ENCODE results near the gene NFU1. TPM values are rescaled to one million over a fixed set of nuclear protein-coding genes. Genes with fewer than 3 reads are reported as not detected.

The NFU1 gene
- total RNA-seq, 4 donors from 2014 or later: 32.0 to 48.1 (median 40.9) TPM

GRCh38 chr2:69461404-69461803 is 24.2 kb upstream of the NFU1 start:
- Histone ChIP-seq H3K27ac (no peak overlapping the region), H3K36me3 (peaks cover 0 to 25% (median 0%) of the 10 kb centered on the region in 3 donors), H3K4me3 (no peak overlapping the region), H3K27me3 (no peaks in the 10 kb centered on the region), H3K4me1 (no peaks in the 10 kb centered on the region), H3K9me3 (no peaks in the 10 kb centered on the region)
- TF ChIP-seq EP300 (IDR thresholded peaks at IDR 0.05) (no peak), POLR2A (IDR thresholded peaks at IDR 0.05) (no peak)
- DNase-seq (ENCODE audit: low spot score in 2 of 2): no peak
- WGBS, 2 donors: 92 to 93% methylated on average over 6 of the region's 6 CpGs

GRCh38 chr2:69459936-69460335 is 22.7 kb upstream of the NFU1 start:
- no peak for DNase-seq (ENCODE audit: low spot score in 2 of 2)
- no peak for TF ChIP-seq CTCF (IDR thresholded peaks at IDR 0.05)
- no peak for TF ChIP-seq POLR2A (IDR thresholded peaks at IDR 0.05)
- no peak for TF ChIP-seq EP300 (IDR thresholded peaks at IDR 0.05)
- H3K27ac ChIP-seq: no peak overlapping the region
- H3K27me3 ChIP-seq: no peaks in the 10 kb centered on the region
- H3K9me3 ChIP-seq: no peaks in the 10 kb centered on the region
- H3K4me3 ChIP-seq: no peak overlapping the region
- 85 to 88% methylated on average over 4 of the region's 4 CpGs for WGBS, 2 donors
- H3K4me1 ChIP-seq: no peaks in the 10 kb centered on the region
- peaks cover 0 to 12% (median 0%) of the 10 kb centered on the region in 3 donors for H3K36me3 ChIP-seq

GRCh38 chr2:69456950-69457445 is 19.8 kb upstream of the NFU1 start:
- Histone ChIP-seq H3K4me3 (no peak overlapping the region), H3K27me3 (no peaks in the 10 kb centered on the region)
- DNase-seq (ENCODE audit: low spot score in 2 of 2): no peak

GRCh38 chr2:69456154-69456553 is 18.9 kb upstream of the NFU1 start:
- Histone ChIP-seq H3K36me3 (peaks cover 0 to 6% (median 0%) of the 10 kb centered on the region in 3 donors), H3K4me3 (no peak overlapping the region), H3K27me3 (no peaks in the 10 kb centered on the region), H3K27ac (no peak overlapping the region), H3K4me1 (no peaks in the 10 kb centered on the region), H3K9me3 (no peaks in the 10 kb centered on the region)
- DNase-seq (ENCODE audit: low spot score in 2 of 2): no peak
- TF ChIP-seq CTCF (IDR thresholded peaks at IDR 0.05) (no peak), POLR2A (IDR thresholded peaks at IDR 0.05) (no peak), EP300 (IDR thresholded peaks at IDR 0.05) (no peak)
- 96 to 98% methylated on average over 7 of the region's 7 CpGs for WGBS, 2 donors

More at GRCh38 chr2:69456950-69457445, 19.8 kb upstream of the NFU1 start:
- Histone ChIP-seq H3K36me3 (peaks cover 0 to 6% (median 0%) of the 10 kb centered on the region in 3 donors), H3K9me3 (no peaks in the 10 kb centered on the region), H3K4me1 (no peaks in the 10 kb centered on the region), H3K27ac (no peak overlapping the region)
- TF ChIP-seq POLR2A (IDR thresholded peaks at IDR 0.05): no peak
- TF ChIP-seq EP300 (IDR thresholded peaks at IDR 0.05): no peak
- no peak for TF ChIP-seq CTCF (IDR thresholded peaks at IDR 0.05)

GRCh38 chr2:69454976-69455375 is 17.7 kb upstream of the NFU1 start:
- Histone ChIP-seq H3K27ac (no peak overlapping the region), H3K36me3 (peaks cover 0 to 6% (median 0%) of the 10 kb centered on the region in 3 donors), H3K4me1 (no peaks in the 10 kb centered on the region), H3K4me3 (no peak overlapping the region), H3K9me3 (no peaks in the 10 kb centered on the region), H3K27me3 (no peaks in the 10 kb centered on the region)
- no peak for DNase-seq (ENCODE audit: low spot score in 2 of 2)
- WGBS, 2 donors: 90 to 97% methylated on average over 2 of the region's 2 CpGs
- TF ChIP-seq POLR2A (IDR thresholded peaks at IDR 0.05): no peak

- Histone ChIP-seq H3K4me1 (no peaks in the 10 kb centered on the region), H3K27ac (no peak overlapping the region), H3K9me3 (no peaks in the 10 kb centered on the region), H3K36me3 (no peaks in the 10 kb centered on the region), H3K4me3 (no peak overlapping the region), H3K27me3 (no peaks in the 10 kb centered on the region)
- no peak for TF ChIP-seq POLR2A (IDR thresholded peaks at IDR 0.05)
- no peak for DNase-seq (ENCODE audit: low spot score in 2 of 2)
- 80 to 86% methylated on average over 4 of the region's 4 CpGs for WGBS, 2 donors
Measured at GRCh38 chr2:69453475-69454129, 16.4 kb upstream of the NFU1 start.
